HepG2 (cell line): ENCODE results near the gene FBXO5. TPM values are rescaled to one million over a fixed set of nuclear protein-coding genes. Genes with fewer than 3 reads are reported as not detected.

Experiments
- ATAC-seq: fragments of 200-7000 bp; cut with Tn5 transposase; 3 replicates; pipeline ENCODE4 v1.9.1; 2020; ENCODE audit warnings: mild to moderate bottlenecking, moderate library complexity
- BruUV-seq: library from RNA; stranded (reverse); fragments of 400-500 nt; replicated peaks from 2 replicates; lab custom pipeline; 2021; lab: Mats Ljungman, UMichigan
- CTCF ChIA-PET: fragments of 300-600 bp; formaldehyde crosslinking; extraction: SDS; loops from one replicate; lab custom pipeline; 2021; ENCODE audit warnings: low total read pairs, inconsistent platforms, low intra/inter-chr PET ratio; lab: Yijun Ruan, JAX
- POLR2A ChIA-PET: fragments of 350-600 bp; sonication (Branson Sonifier 250); formaldehyde crosslinking; loops from one replicate; lab custom pipeline; 2020; ENCODE audit warnings: antibody characterized with exemption, inconsistent platforms; lab: Yijun Ruan, JAX
- DNase-seq: peaks from one replicate; pipeline ENCODE4 v3.0.0-alpha.2; 2015; ENCODE audit warnings: low spot score
- FAIRE-seq: peaks from 3 replicates; lab custom pipeline; 2011; peaks lifted over from hg19 to GRCh38; lab: Jason Lieb, UNC
- H2AFZ ChIP-seq: one replicate; pipeline ENCODE4 v1.6.1; 2011; ENCODE audit warnings: low read length, inconsistent platforms
- H3K27ac ChIP-seq: fragments of 300-600 bp; 3 replicates; pipeline ENCODE4 v1.8.0; 2011; ENCODE audit warnings: mixed run types, mild to moderate bottlenecking, mixed read lengths, low read length, inconsistent platforms; ENCODE audit not compliant: insufficient read depth; ENCODE audit errors: extremely low read length
- H3K27me3 ChIP-seq, 2 experiments: fragments of 200-600 bp in 1 of 2; 2 replicates in 1 of 2; 3 replicates in 1 of 2; pipeline versions ENCODE4 v1.6.0 to v1.8.0; 2011; ENCODE audit warnings: low read length in 2 of 2, mild to moderate bottlenecking in 2 of 2, moderate library complexity in 2 of 2, inconsistent platforms in 1 of 2; ENCODE audit not compliant: insufficient read depth in 2 of 2, control insufficient read depth in 1 of 2
- H3K36me3 ChIP-seq, 2 experiments: fragments of 200-600 bp in 1 of 2; replicated peaks in 1 of 2; 2 replicates in 1 of 2; 3 replicates in 1 of 2; pipeline versions ENCODE4 v1.5.1 to v1.8.0; 2011; ENCODE audit warnings: low read length in 2 of 2, inconsistent platforms in 1 of 2; ENCODE audit not compliant: insufficient read depth in 2 of 2, control insufficient read depth in 1 of 2
- H3K4me1 ChIP-seq: 2 replicates; pipeline ENCODE4 v1.5.1; 2012; ENCODE audit warnings: low read length, inconsistent platforms; ENCODE audit not compliant: insufficient read depth
- H3K4me2 ChIP-seq: 2 replicates; pipeline ENCODE4 v1.6.0; 2011; ENCODE audit warnings: low read depth, low read length, inconsistent platforms
- H3K4me3 ChIP-seq, 3 experiments: fragments of 200-600 bp in 1 of 3; sonication (generic), shearing (Covaris generic) in 1 of 3; replicated peaks in 1 of 3; 2 replicates each; pipeline ENCODE4 v1.5.1; 2011 to 2016; ENCODE audit warnings: low read length in 3 of 3, inconsistent platforms in 2 of 3, low read depth in 2 of 3, mild to moderate bottlenecking in 2 of 3, control low read depth in 1 of 3, mixed read lengths in 1 of 3; ENCODE audit not compliant: insufficient read depth in 1 of 3
- H3K79me2 ChIP-seq: one replicate; pipeline ENCODE4 v1.6.1; 2011; ENCODE audit warnings: low read length, inconsistent platforms; ENCODE audit not compliant: insufficient read depth
- H3K9ac ChIP-seq: 2 replicates; pipeline ENCODE4 v1.6.0; 2011; ENCODE audit warnings: mild to moderate bottlenecking, low read depth, low read length, inconsistent platforms; ENCODE audit not compliant: insufficient read depth
- H3K9me3 ChIP-seq: 2 replicates; pipeline ENCODE4 v1.5.1; 2012; ENCODE audit warnings: mild to moderate bottlenecking, low read length
- H4K20me1 ChIP-seq: 2 replicates; pipeline ENCODE4 v1.6.0; 2011; ENCODE audit warnings: inconsistent platforms, mild to moderate bottlenecking, low read length, moderate library complexity; ENCODE audit not compliant: insufficient read depth
- ASH2L ChIP-seq: fragments of 300-600, 200-600 bp; sonication (generic); IDR thresholded peaks from 2 replicates; pipeline ENCODE4 v1.7.0; 2017; ENCODE audit warnings: low read depth, mild to moderate bottlenecking, moderate library complexity, mixed read lengths, low read length; ENCODE audit not compliant: insufficient read length
- CBX2 ChIP-seq, 2 experiments: fragments of 200-600 bp in 1 of 2; sonication (generic); formaldehyde crosslinking in 1 of 2; IDR thresholded peaks; 2 replicates each; pipeline versions ENCODE4 v1.7.0 to v1.8.1; 2018 to 2022; ENCODE audit warnings: low read depth in 2 of 2, low read length in 1 of 2, mild to moderate bottlenecking in 1 of 2, missing genetic modification reagents in 1 of 2
- DR1 ChIP-seq: sonication (generic); formaldehyde crosslinking; IDR thresholded peaks from 2 replicates; pipeline ENCODE4 v1.8.0; 2021; ENCODE audit warnings: mild to moderate bottlenecking, missing genetic modification reagents, inconsistent platforms
- KDM4B ChIP-seq: sonication (generic); formaldehyde crosslinking; IDR thresholded peaks from 2 replicates; pipeline ENCODE4 v1.4.0; 2020; ENCODE audit warnings: missing genetic modification reagents
- NRL ChIP-seq: sonication (generic); formaldehyde crosslinking; IDR thresholded peaks from 2 replicates; pipeline ENCODE4 v1.5.0; 2020; ENCODE audit warnings: missing genetic modification reagents, mild to moderate bottlenecking, moderate library complexity, borderline replicate concordance
- PAF1 ChIP-seq: IDR thresholded peaks from 2 replicates; pipeline ENCODE4 v1.6.1; 2016; ENCODE audit warnings: missing genetic modification reagents, missing compliant biosample characterization
- ZNF264 ChIP-seq: sonication (generic); formaldehyde crosslinking; IDR thresholded peaks from 2 replicates; pipeline ENCODE4 v1.4.0; 2020; ENCODE audit warnings: missing genetic modification reagents
- ZNF335 ChIP-seq: sonication (generic); formaldehyde crosslinking; IDR thresholded peaks from 2 replicates; pipeline ENCODE4 v1.4.0; 2020; ENCODE audit warnings: missing genetic modification reagents
- WGBS: methylation state at CpG from one replicate; pipeline ENCODE4 v1.1.6; 2017; ENCODE audit warnings: low lambda C conversion rate; 5-methylcytosine and 5-hydroxymethylcytosine counted together
- in situ Hi-C: cut with HindIII; loops from 2 replicates; pipeline ENCODE4 v1.10.0; 2017; ENCODE audit warnings: low pct_unique_long_range_greater_than_20kb; ENCODE audit not compliant: extremely low pct_ligation_motif_present
- intact Hi-C: fragments of 100-400 bp; cut with micrococcal nuclease; formaldehyde crosslinking; loops from one replicate; pipeline ENCODE4 v1.10.0; 2022; ENCODE audit not compliant: unreplicated experiment
- polyA plus RNA-seq, 8 experiments: library from polyadenylated mRNA; depleted of rRNA in 3 of 8; stranded (reverse) in 7 of 8; unstranded in 1 of 8; fragments of >200 nt; fragmentation: Illumina TruSeq in 4 of 8; extraction: Trizol in 4 of 8; gene quantifications; 2 replicates each; pipeline versions ENCODE4 v1.2.1 to v1.2.3, GENCODE V29; 2011 to 2016; ENCODE audit warnings: low read depth in 4 of 8, missing spikeins in 1 of 8, mixed read lengths in 1 of 8; ENCODE audit not compliant: insufficient read depth in 1 of 8
- total RNA-seq, 5 experiments: library from RNA; depleted of rRNA; stranded (reverse); fragments of >200 nt; fragmentation: Illumina TruSeq; extraction: Trizol; gene quantifications; 2 replicates each; pipeline ENCODE4 v1.2.3, GENCODE V29; 2016; ENCODE audit warnings: low read depth in 1 of 5
- TF ChIP-seq, protein P1 (sequence below): sonication (generic); formaldehyde crosslinking; IDR thresholded peaks from 2 replicates; pipeline ENCODE4 v1.5.1; 2020; ENCODE audit warnings: mild to moderate bottlenecking, missing genetic modification reagents, moderate library complexity
- TF ChIP-seq, protein P2 (sequence below): sonication (generic); formaldehyde crosslinking; IDR thresholded peaks from 2 replicates; pipeline ENCODE4 v1.5.1; 2020; ENCODE audit warnings: mild to moderate bottlenecking, missing genetic modification reagents, borderline replicate concordance

Gene FBXO5
- total and polyA plus RNA-seq, 2 of the 13 experiments (the other 11 are each of a cell fraction or from before 2014, with no cell fraction given) = 15.8 to 41.5 TPM

DNA sequence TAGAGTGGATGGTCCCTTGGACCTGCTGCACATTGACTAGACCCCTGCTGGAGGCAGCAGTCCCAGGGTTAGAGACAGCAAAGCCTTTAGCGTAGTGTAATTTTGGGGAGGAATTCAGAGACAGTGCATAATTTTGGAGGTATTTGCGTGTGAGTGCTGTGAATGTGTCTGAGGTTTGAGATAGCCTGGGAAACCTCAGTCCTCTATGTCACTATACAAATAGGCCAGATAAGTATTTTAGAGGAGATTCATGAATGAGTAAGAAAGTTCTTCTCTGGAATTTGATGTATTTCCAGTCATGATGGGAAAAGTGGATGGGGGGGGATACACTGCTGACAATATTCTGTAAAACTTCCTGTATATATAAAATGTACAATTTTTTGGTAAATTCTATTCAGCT is 45.4 kb upstream of the FBXO5 start:
- WGBS = 61% methylated on average over 2 of the region's 2 CpGs
- POLR2A ChIA-PET = no interaction called here
- H3K27ac ChIP-seq = no peak overlapping the region
- TF ChIP-seq, protein P1, sequence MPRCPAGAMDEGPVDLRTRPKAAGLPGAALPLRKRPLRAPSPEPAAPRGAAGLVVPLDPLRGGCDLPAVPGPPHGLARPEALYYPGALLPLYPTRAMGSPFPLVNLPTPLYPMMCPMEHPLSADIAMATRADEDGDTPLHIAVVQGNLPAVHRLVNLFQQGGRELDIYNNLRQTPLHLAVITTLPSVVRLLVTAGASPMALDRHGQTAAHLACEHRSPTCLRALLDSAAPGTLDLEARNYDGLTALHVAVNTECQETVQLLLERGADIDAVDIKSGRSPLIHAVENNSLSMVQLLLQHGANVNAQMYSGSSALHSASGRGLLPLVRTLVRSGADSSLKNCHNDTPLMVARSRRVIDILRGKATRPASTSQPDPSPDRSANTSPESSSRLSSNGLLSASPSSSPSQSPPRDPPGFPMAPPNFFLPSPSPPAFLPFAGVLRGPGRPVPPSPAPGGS = no peak
- TF ChIP-seq PAF1 (CRISPR knock-in tag) (no peak), DR1 (CRISPR knock-in tag) (no peak), ZNF264 (CRISPR knock-in tag) (no peak), ASH2L (no peak), KDM4B (no peak), NRL (no peak), CBX2 (IDR thresholded peaks at IDR 0.05; ENCODE audit: low read depth, low read length) (no peak), CBX2 (CRISPR knock-in tag; IDR thresholded peaks at IDR 0.05; ENCODE audit: low read depth) (no peak), ZNF335 (no peak)
- TF ChIP-seq, protein P2, sequence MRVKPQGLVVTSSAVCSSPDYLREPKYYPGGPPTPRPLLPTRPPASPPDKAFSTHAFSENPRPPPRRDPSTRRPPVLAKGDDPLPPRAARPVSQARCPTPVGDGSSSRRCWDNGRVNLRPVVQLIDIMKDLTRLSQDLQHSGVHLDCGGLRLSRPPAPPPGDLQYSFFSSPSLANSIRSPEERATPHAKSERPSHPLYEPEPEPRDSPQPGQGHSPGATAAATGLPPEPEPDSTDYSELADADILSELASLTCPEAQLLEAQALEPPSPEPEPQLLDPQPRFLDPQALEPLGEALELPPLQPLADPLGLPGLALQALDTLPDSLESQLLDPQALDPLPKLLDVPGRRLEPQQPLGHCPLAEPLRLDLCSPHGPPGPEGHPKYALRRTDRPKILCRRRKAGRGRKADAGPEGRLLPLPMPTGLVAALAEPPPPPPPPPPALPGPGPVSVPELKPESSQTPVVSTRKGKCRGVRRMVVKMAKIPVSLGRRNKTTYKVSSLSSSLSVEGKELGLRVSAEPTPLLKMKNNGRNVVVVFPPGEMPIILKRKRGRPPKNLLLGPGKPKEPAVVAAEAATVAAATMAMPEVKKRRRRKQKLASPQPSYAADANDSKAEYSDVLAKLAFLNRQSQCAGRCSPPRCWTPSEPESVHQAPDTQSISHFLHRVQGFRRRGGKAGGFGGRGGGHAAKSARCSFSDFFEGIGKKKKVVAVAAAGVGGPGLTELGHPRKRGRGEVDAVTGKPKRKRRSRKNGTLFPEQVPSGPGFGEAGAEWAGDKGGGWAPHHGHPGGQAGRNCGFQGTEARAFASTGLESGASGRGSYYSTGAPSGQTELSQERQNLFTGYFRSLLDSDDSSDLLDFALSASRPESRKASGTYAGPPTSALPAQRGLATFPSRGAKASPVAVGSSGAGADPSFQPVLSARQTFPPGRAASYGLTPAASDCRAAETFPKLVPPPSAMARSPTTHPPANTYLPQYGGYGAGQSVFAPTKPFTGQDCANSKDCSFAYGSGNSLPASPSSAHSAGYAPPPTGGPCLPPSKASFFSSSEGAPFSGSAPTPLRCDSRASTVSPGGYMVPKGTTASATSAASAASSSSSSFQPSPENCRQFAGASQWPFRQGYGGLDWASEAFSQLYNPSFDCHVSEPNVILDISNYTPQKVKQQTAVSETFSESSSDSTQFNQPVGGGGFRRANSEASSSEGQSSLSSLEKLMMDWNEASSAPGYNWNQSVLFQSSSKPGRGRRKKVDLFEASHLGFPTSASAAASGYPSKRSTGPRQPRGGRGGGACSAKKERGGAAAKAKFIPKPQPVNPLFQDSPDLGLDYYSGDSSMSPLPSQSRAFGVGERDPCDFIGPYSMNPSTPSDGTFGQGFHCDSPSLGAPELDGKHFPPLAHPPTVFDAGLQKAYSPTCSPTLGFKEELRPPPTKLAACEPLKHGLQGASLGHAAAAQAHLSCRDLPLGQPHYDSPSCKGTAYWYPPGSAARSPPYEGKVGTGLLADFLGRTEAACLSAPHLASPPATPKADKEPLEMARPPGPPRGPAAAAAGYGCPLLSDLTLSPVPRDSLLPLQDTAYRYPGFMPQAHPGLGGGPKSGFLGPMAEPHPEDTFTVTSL (CRISPR knock-in tag) = no peak
- TF ChIP-seq, all 625 proteins: peak for 0
- H4K20me1 ChIP-seq = no peaks in the 10 kb centered on the region
- no peak overlapping the region for H3K4me2 ChIP-seq
- BruUV-seq = no TSS peak
- no peaks in the 10 kb centered on the region for H3K79me2 ChIP-seq
- peaks cover 12% of the 10 kb centered on the region for H3K4me1 ChIP-seq
- H3K27me3 ChIP-seq = peaks cover 0 to 3% of the 10 kb centered on the region in 2 experiments; a peak in 1 of 5 replicates
- H3K4me3 ChIP-seq = no peak overlapping the region
- DNase-seq (no peak), FAIRE-seq (no peak), ATAC-seq (no peak)
- no peak overlapping the region for H2AFZ ChIP-seq
- no peaks in the 10 kb centered on the region for H3K9me3 ChIP-seq
- no peak overlapping the region for H3K9ac ChIP-seq
- in situ Hi-C loops (loop anchor here (10.0 to 25.0 kb wide), 2 partner anchors 163 to 484 kb away; no protein-coding TSS in a partner anchor), intact Hi-C loops (no loop called here)
- CTCF ChIA-PET = no interaction called here
- no peaks in the 10 kb centered on the region for H3K36me3 ChIP-seq
